Loucy (cell line): ENCODE measurements around the gene AP1M1.

Experiments used
- CTCF ChIP-seq: fragments of 200-600 bp; sonication (generic); conservative IDR thresholded peaks from 2 replicates; pipeline ENCODE4 v1.5.1; 2014; ENCODE audit warnings: mild to moderate bottlenecking, antibody characterized with exemption, low read length
- EZH2phosphoT487 ChIP-seq: fragments of 200-600 bp; IDR thresholded peaks from 2 replicates; pipeline ENCODE4 v1.6.1; 2018; ENCODE audit warnings: antibody characterized with exemption, mild to moderate bottlenecking, moderate library complexity, borderline replicate concordance

GRCh38 chr19:16268676-16269319, 71.1 kb downstream of the AP1M1 start:
- no peak for TF ChIP-seq CTCF
- TF ChIP-seq EZH2phosphoT487: no peak
